ENCODE measurements around the gene FBXL7.

The FBXL7 gene

DNA sequence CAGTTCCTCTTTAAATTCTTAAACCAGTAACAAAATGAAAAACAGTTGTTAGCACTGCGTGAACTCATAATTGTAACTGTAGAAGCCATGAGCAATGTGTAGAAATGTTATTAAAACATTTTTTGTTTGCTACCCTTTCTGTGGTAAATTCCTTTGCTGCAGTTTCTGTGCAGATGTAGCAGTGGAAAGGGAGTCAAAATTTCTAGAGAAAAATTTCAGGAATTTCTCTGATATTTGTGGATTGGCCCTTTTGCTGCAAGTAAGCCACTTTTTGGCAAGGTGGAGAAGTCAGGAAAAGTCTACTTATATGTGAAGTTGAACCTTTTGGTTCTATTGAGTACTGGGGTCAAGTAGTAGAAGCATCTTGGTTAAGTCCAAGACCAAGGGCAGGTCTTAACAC is 10.1 kb downstream of the FBXL7 start:
- TF ChIP-seq, protein P1, sequence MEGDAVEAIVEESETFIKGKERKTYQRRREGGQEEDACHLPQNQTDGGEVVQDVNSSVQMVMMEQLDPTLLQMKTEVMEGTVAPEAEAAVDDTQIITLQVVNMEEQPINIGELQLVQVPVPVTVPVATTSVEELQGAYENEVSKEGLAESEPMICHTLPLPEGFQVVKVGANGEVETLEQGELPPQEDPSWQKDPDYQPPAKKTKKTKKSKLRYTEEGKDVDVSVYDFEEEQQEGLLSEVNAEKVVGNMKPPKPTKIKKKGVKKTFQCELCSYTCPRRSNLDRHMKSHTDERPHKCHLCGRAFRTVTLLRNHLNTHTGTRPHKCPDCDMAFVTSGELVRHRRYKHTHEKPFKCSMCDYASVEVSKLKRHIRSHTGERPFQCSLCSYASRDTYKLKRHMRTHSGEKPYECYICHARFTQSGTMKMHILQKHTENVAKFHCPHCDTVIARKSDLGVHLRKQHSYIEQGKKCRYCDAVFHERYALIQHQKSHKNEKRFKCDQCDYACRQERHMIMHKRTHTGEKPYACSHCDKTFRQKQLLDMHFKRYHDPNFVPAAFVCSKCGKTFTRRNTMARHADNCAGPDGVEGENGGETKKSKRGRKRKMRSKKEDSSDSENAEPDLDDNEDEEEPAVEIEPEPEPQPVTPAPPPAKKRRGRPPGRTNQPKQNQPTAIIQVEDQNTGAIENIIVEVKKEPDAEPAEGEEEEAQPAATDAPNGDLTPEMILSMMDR (IDR thresholded peaks at IDR 0.05; ENCODE audit: borderline replicate concordance, control extremely low read depth, extremely low read depth, insufficient read depth, missing control alignments), result no peak
- in situ Hi-C loops (cut with MboI; ENCODE audit: low sequenced_read_pairs, unreplicated experiment), result no loop called here
- DNase-seq (ENCODE audit: low spot score), result no peak

DNA sequence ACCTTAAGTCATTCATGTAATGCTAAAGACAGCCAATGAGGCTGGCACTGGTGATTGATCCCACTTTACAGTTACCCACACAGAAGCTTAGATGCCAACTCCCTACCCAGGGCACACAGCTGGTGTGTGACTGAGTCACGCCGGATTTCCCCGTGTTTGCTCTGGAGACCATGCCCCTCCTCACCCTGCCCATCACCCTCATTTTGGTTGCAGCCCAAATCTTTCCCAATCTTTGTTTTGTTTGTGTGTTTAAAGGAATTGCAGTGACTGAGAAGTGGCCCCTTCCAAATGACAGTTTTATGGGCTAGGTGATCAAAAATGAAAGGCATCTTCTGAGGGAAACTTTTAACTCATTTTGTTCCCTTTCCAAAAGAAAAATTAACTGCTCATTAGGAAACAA is 10.9 kb downstream of the FBXL7 start:
- TF ChIP-seq, protein P1 (IDR thresholded peaks at IDR 0.05; ENCODE audit: borderline replicate concordance, control extremely low read depth, extremely low read depth, insufficient read depth, missing control alignments), result no peak
- in situ Hi-C loops (cut with MboI; ENCODE audit: low sequenced_read_pairs, unreplicated experiment), result no loop called here
- no peak for DNase-seq (ENCODE audit: low spot score)

DNA sequence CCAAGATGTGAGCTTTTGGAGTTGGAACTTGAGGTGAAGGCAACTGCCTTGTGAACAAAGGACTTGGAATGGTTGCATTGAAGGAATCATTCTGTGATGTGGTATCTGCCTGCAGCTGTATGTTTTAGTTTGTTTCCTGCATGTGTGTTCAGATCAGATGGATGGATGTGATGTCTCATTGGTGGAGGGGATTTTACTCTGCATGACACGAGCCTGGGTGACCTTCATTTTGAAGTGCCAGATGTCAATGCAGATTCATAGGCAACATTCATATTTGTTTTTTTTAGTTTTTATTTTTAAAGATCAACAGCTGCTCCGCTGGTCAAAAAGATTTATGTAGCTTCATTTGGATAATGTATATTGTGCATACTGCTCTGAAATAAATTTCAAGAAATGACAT is 13.5 kb downstream of the FBXL7 start:
- in situ Hi-C loops (cut with MboI; ENCODE audit: low sequenced_read_pairs, unreplicated experiment), result no loop called here
- DNase-seq (ENCODE audit: low spot score), result no peak
- TF ChIP-seq, protein P1 (IDR thresholded peaks at IDR 0.05; ENCODE audit: borderline replicate concordance, control extremely low read depth, extremely low read depth, insufficient read depth, missing control alignments), result no peak

DNA sequence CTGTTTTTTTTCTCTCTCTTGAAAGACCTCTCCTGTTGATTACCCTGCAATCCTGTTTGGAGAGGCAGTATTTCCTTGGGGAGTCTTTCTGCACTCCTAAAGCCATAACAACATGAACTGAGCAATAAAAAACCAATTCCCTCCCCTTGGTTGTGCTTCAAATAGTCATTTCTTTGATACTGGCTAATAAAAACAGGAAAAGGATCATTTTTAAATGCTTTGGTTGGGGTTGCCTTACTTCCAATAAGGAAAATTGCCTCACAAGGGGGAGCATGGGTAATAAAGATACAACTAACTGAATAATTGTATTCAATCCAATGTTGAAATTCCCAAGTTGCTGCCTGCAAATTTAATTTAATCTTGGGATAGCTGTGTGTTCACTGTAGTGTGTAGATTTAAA is 13.9 kb downstream of the FBXL7 start:
- TF ChIP-seq, protein P1 (IDR thresholded peaks at IDR 0.05; ENCODE audit: borderline replicate concordance, control extremely low read depth, extremely low read depth, insufficient read depth, missing control alignments), result no peak
- in situ Hi-C loops (cut with MboI; ENCODE audit: low sequenced_read_pairs, unreplicated experiment), result no loop called here
- DNase-seq (ENCODE audit: low spot score), result no peak

DNA sequence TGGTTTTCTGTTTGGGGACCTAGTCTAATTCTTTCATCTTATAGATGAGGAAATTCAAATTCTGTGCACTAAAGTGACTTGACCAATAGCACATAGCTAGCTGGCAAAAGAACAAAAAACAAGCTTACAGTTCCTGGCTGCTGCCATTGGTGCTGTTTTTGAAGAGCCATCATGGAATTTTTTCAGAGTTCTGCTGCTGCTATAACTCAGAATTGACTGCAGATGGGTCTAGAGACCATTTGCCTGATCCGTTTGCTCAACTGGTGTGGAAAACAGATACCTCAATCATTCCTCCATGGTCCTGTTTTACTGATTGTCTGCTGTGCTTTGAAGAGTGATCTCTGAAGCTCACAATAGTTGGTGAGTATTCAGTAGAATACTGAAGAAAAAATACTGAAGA is 15.2 kb downstream of the FBXL7 start:
- TF ChIP-seq, protein P1 (IDR thresholded peaks at IDR 0.05; ENCODE audit: borderline replicate concordance, control extremely low read depth, extremely low read depth, insufficient read depth, missing control alignments), result no peak
- in situ Hi-C loops (cut with MboI; ENCODE audit: low sequenced_read_pairs, unreplicated experiment), result no loop called here
- no peak for DNase-seq (ENCODE audit: low spot score)

DNA sequence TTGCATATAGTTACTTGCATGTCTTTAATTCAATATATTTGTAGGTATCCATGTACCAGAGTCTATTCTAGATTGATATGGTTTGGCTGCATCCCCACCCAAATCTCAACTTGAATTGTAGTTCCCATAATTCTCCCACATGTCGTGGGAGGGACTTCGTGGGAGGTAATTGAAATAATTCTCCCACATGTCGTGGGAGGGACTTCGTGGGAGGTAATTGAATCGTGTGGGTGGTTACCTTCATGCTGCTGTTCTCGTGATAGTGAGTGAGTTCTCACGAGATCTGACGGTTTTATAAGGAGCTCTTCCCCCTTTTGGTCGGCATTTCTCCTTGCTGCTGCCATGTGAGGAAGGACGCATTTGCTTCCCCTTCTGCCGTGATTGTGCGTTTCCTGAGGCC is 16.5 kb downstream of the FBXL7 start:
- DNase-seq (ENCODE audit: low spot score), result no peak
- TF ChIP-seq, protein P1 (IDR thresholded peaks at IDR 0.05; ENCODE audit: borderline replicate concordance, control extremely low read depth, extremely low read depth, insufficient read depth, missing control alignments), result no peak
- in situ Hi-C loops (cut with MboI; ENCODE audit: low sequenced_read_pairs, unreplicated experiment), result no loop called here

DNA sequence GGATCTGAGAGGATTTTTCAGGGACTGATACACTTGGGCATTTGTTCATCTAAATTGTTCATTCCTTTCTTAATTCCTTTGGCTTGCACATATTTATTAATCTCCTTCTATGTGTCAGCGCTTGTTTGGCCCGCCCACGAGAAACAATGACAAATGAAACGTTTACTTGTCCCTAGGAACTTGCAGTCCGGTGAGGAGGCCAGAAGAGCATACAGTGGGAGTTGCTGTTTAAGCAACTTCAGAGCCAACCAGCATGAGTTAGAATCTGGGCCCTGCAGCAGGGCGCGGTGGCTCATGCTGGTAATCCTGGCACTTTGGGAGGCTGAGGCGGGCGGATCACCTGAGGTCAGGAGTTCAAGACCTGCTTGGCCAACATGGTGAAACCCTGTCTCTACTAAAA is 18.8 kb downstream of the FBXL7 start:
- DNase-seq (ENCODE audit: low spot score), result no peak
- TF ChIP-seq, protein P1 (IDR thresholded peaks at IDR 0.05; ENCODE audit: borderline replicate concordance, control extremely low read depth, extremely low read depth, insufficient read depth, missing control alignments), result no peak
- in situ Hi-C loops (cut with MboI; ENCODE audit: low sequenced_read_pairs, unreplicated experiment), result no loop called here
